CD4-positive, alpha-beta T cell (primary cell): ENCODE results near the gene CHKB. TPM values are rescaled to one million over a fixed set of nuclear protein-coding genes. Genes with fewer than 3 reads are reported as not detected.

Experiments
- ATAC-seq: fragments of 200-7000 bp; cut with Tn5 transposase; one replicate; pipeline ENCODE4 v1.10.0; 2022; ENCODE audit warnings: mild to moderate bottlenecking; ENCODE audit not compliant: poor library complexity
- CTCF ChIA-PET: fragments of 350-600 bp; sonication (Branson Sonifier 250); formaldehyde crosslinking; loops from one replicate; lab custom pipeline; 2021; ENCODE audit warnings: antibody characterized with exemption, inconsistent platforms; lab: Charles Lee
- POLR2A ChIA-PET: fragments of 350-600 bp; sonication (Branson Sonifier 250); formaldehyde crosslinking; loops from one replicate; lab custom pipeline; 2021; ENCODE audit warnings: antibody characterized with exemption, inconsistent platforms; lab: Charles Lee
- DNase-seq, 14 experiments: peaks; one replicate each; pipeline ENCODE4 v3.0.0-alpha.2; 2013 to 2020; ENCODE audit warnings: mixed read lengths in 2 of 14
- H3K27ac ChIP-seq, 2 donors: one replicate each; pipeline versions ENCODE4 v1.5.1 to v1.7.0; 2013; ENCODE audit warnings: low read length in 2 of 2, low read depth in 1 of 2, mild to moderate bottlenecking in 1 of 2
- H3K27me3 ChIP-seq, 2 experiments: 1 replicate in 1 of 2; 2 replicates in 1 of 2; pipeline versions ENCODE4 v1.6.1 to v1.7.0; 2013; ENCODE audit warnings: low read length in 2 of 2, control low read depth in 1 of 2, mild to moderate bottlenecking in 1 of 2, moderate library complexity in 1 of 2; ENCODE audit not compliant: insufficient read depth in 2 of 2, control insufficient read depth in 1 of 2
- H3K36me3 ChIP-seq: one replicate; pipeline ENCODE4 v1.6.1; 2013; ENCODE audit warnings: low read length, control low read depth; ENCODE audit not compliant: insufficient read depth
- H3K4me1 ChIP-seq: one replicate; pipeline ENCODE4 v1.6.1; 2013; ENCODE audit warnings: low read length, control low read depth; ENCODE audit not compliant: insufficient read depth
- H3K4me3 ChIP-seq: one replicate; pipeline ENCODE4 v1.5.1; 2013; ENCODE audit warnings: mild to moderate bottlenecking, low read length, moderate library complexity
- H3K9me3 ChIP-seq, 2 experiments: 1 replicate in 1 of 2; 2 replicates in 1 of 2; pipeline versions ENCODE4 v1.6.1 to v1.7.0; 2013; ENCODE audit warnings: low read length in 2 of 2, mild to moderate bottlenecking in 2 of 2, control low read depth in 1 of 2, moderate library complexity in 1 of 2; ENCODE audit not compliant: control insufficient read depth in 1 of 2, insufficient read depth in 1 of 2
- H3K27ac Mint-ChIP-seq: one replicate; pipeline ENCODE4 v1.8.0; 2020; ENCODE audit warnings: mixed read lengths
- H3K27me3 Mint-ChIP-seq: one replicate; pipeline ENCODE4 v1.8.0; 2021; ENCODE audit warnings: mixed read lengths
- H3K36me3 Mint-ChIP-seq: one replicate; pipeline ENCODE4 v1.8.0; 2021; ENCODE audit warnings: low read depth, mixed read lengths
- H3K4me1 Mint-ChIP-seq: one replicate; pipeline ENCODE4 v1.8.0; 2021; ENCODE audit warnings: low read depth, mixed read lengths
- H3K4me3 Mint-ChIP-seq: one replicate; pipeline ENCODE4 v1.8.0; 2020; ENCODE audit warnings: mild to moderate bottlenecking, mixed read lengths
- H3K9me3 Mint-ChIP-seq: one replicate; pipeline ENCODE4 v1.8.0; 2020; ENCODE audit warnings: mixed read lengths
- intact Hi-C, 2 experiments: fragments of 100-400 bp; cut with DNase I in 1 of 2; cut with micrococcal nuclease in 1 of 2; formaldehyde crosslinking; loops; one replicate each; pipeline versions ENCODE4 v1.15.1 to v1.9.0; 2023 to 2025; cut with DNase I, micrococcal nuclease
- total RNA-seq, 174 experiments: library from RNA in 2 of 174; stranded (reverse) in 2 of 174; gene quantifications; one replicate each; pipeline ENCODE4 v1.2.3 and lab custom pipeline; 2021 to 2026
- TF ChIP-seq, protein P1 (sequence below): fragments of 200-600 bp; IDR thresholded peaks from one replicate; pipeline ENCODE4 v1.8.0; 2022; ENCODE audit warnings: antibody characterized with exemption, mild to moderate bottlenecking

Gene CHKB
- total RNA-seq, 2 experiments from 2014 or later: 152 to 156 TPM

- Mint-ChIP-seq H3K4me1 (peaks cover 39% of the 10 kb centered on the region), H3K9me3 (no peaks in the 10 kb centered on the region), H3K27me3 (no peaks in the 10 kb centered on the region), H3K27ac (peak overlapping the region; percentile 89), H3K36me3 (peaks cover 22% of the 10 kb centered on the region), H3K4me3 (peak overlapping the region; percentile 89)
- Histone ChIP-seq H3K9me3 (no peaks in the 10 kb centered on the region), H3K27ac (peak overlapping the region; percentile 53 to 70), H3K36me3 (peaks cover 13% of the 10 kb centered on the region), H3K4me3 (peak overlapping the region; percentile 84), H3K27me3 (no peaks in the 10 kb centered on the region), H3K4me1 (peaks cover 43% of the 10 kb centered on the region)
- DNase-seq: peak in 2 of 14 experiments; percentile 9 to 54
- ChIA-PET CTCF (interaction anchor here (1.5 to 2.7 kb wide), 2 partner anchors 64 to 101 kb away, joined by 5 to 9 read pairs; partner anchors contain the start of genes SCO2 and SYCE3), POLR2A (interaction anchor here (1.3 to 1.4 kb wide), 2 partner anchors 101 to 119 kb away, joined by 7 to 9 read pairs; partner anchors contain the start of genes LMF2, NCAPH2 and SCO2)
- TF ChIP-seq, protein P1, sequence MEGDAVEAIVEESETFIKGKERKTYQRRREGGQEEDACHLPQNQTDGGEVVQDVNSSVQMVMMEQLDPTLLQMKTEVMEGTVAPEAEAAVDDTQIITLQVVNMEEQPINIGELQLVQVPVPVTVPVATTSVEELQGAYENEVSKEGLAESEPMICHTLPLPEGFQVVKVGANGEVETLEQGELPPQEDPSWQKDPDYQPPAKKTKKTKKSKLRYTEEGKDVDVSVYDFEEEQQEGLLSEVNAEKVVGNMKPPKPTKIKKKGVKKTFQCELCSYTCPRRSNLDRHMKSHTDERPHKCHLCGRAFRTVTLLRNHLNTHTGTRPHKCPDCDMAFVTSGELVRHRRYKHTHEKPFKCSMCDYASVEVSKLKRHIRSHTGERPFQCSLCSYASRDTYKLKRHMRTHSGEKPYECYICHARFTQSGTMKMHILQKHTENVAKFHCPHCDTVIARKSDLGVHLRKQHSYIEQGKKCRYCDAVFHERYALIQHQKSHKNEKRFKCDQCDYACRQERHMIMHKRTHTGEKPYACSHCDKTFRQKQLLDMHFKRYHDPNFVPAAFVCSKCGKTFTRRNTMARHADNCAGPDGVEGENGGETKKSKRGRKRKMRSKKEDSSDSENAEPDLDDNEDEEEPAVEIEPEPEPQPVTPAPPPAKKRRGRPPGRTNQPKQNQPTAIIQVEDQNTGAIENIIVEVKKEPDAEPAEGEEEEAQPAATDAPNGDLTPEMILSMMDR: no peak
- no peak for ATAC-seq
- intact Hi-C loops: no loop called here
These were observed 44.4 kb upstream of the CHKB start for GRCh38 chr22:50626850-50627641.

GRCh38 chr22:50626314-50626849 lies 43.7 kb upstream of the CHKB start:
- H3K27ac ChIP-seq: peak overlapping the region in 1 of 2 donors; percentile 53
- peak overlapping the region; percentile 64 for H3K27ac Mint-ChIP-seq
- ATAC-seq (no peak), DNase-seq (no peak)
- intact Hi-C loops: no loop called here
- no peak overlapping the region for H3K4me3 ChIP-seq
- no peaks in the 10 kb centered on the region for H3K27me3 ChIP-seq
- TF ChIP-seq, protein P1: no peak
- peaks cover 46% of the 10 kb centered on the region for H3K4me1 ChIP-seq
- POLR2A ChIA-PET: no interaction called here
- H3K4me1 Mint-ChIP-seq: peaks cover 41% of the 10 kb centered on the region
- CTCF ChIA-PET: interaction anchor here (2.7 kb wide), 1 partner anchor 101 kb away, joined by 9 read pairs; the partner anchor contains the start of gene SCO2
- no peaks in the 10 kb centered on the region for H3K9me3 Mint-ChIP-seq
- peak overlapping the region; percentile 76 for H3K4me3 Mint-ChIP-seq
- H3K36me3 ChIP-seq: peaks cover 13% of the 10 kb centered on the region
- no peaks in the 10 kb centered on the region for H3K27me3 Mint-ChIP-seq
- H3K36me3 Mint-ChIP-seq: peaks cover 28% of the 10 kb centered on the region
- H3K9me3 ChIP-seq: no peaks in the 10 kb centered on the region

GRCh38 chr22:50625568-50626313 lies 43.1 kb upstream of the CHKB start:
- Histone ChIP-seq H3K4me3 (no peak overlapping the region), H3K9me3 (no peaks in the 10 kb centered on the region), H3K27me3 (no peaks in the 10 kb centered on the region), H3K36me3 (peaks cover 13% of the 10 kb centered on the region), H3K4me1 (peaks cover 52% of the 10 kb centered on the region), H3K27ac (no peak overlapping the region)
- Mint-ChIP-seq H3K27ac (no peak overlapping the region), H3K36me3 (peaks cover 30% of the 10 kb centered on the region), H3K27me3 (no peaks in the 10 kb centered on the region), H3K9me3 (no peaks in the 10 kb centered on the region), H3K4me1 (peaks cover 47% of the 10 kb centered on the region), H3K4me3 (peak overlapping the region; percentile 62)
- ATAC-seq: no peak
- peak in 1 of 14 experiments; percentile 41 for DNase-seq
- TF ChIP-seq, protein P1: no peak
- intact Hi-C loops: no loop called here
- ChIA-PET CTCF (interaction anchor here (2.7 kb wide), 1 partner anchor 100 kb away, joined by 9 read pairs; the partner anchor contains the start of gene SCO2), POLR2A (no interaction called here)
